ENCODE results near the gene PIAS4.
A peak's percentile ranks its signal among the peaks of the same experiment; 100 is the strongest.

DNA sequence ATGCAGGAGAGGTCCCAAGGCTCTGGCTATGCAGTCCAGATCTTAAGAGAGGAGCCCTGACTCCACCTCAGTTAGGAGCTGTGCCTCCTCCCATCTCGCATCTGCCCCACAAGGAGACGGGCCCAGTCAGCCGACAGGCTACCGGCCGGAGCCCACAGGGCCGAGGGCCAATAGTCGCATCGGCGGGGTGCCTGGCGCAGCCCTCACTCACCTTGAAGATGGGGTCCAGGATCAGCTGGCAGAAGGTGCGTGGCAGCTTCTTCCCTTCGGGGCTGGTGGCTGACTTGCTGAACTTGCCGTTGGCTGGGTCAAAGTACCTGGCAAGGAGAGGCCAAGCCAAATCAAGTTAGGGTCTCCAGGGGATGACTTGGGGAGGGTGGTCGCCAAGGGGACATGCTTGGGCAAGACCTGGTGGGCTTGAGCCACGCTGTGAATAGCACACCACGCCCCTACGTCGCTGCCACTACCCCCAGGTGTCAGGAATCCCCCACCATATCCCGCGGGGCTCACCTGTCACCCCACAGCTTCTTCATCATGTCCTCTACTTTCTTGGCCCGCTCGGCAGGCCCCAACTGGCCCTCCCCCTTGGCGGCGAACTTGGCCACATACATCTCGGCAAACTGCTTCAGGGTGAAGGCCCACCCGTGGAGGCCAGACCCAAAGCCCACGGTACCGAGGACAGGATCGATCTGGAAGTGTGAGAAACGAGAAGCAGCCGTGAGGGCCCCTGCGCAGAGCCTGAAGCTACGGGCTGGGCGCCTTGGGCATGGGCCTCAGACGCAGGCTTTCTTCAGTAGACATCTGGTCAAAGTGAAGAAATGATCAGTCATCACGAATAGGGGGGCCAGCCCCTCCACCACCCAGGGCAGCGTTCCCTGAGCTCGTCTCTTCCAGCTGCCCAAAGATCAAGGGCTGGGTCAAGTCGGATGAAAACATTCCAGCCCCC lies 25.5 kb upstream of the PIAS4 start:
- no peak for TF ChIP-seq CTCF (IDR thresholded peaks at IDR 0.05)
- TF ChIP-seq MXD4 (CRISPR knock-in tag; IDR thresholded peaks at IDR 0.05; ENCODE audit: borderline replicate concordance): no peak
- no peak for TF ChIP-seq TCF7 (CRISPR knock-in tag; IDR thresholded peaks at IDR 0.05; ENCODE audit: low read depth)
- TF ChIP-seq ARID4B (CRISPR knock-in tag; IDR thresholded peaks at IDR 0.05; ENCODE audit: borderline replicate concordance): no peak
- TF ChIP-seq SP1 (CRISPR knock-in tag; conservative IDR thresholded peaks at IDR 0.05): no peak
- 0 out of 2 replicates have a peak, but pooled peaks have one; percentile 37 for TF ChIP-seq KAT7 (CRISPR knock-in tag; IDR thresholded peaks at IDR 0.05; ENCODE audit: borderline replicate concordance)
- no peak for TF ChIP-seq AFF4 (CRISPR knock-in tag; IDR thresholded peaks at IDR 0.05; ENCODE audit: borderline replicate concordance)
- TF ChIP-seq, protein P1, sequence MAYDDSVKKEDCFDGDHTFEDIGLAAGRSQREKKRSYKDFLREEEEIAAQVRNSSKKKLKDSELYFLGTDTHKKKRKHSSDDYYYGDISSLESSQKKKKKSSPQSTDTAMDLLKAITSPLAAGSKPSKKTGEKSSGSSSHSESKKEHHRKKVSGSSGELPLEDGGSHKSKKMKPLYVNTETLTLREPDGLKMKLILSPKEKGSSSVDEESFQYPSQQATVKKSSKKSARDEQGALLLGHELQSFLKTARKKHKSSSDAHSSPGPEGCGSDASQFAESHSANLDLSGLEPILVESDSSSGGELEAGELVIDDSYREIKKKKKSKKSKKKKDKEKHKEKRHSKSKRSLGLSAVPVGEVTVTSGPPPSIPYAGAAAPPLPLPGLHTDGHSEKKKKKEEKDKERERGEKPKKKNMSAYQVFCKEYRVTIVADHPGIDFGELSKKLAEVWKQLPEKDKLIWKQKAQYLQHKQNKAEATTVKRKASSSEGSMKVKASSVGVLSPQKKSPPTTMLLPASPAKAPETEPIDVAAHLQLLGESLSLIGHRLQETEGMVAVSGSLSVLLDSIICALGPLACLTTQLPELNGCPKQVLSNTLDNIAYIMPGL (CRISPR knock-in tag; IDR thresholded peaks at IDR 0.05): no peak
- no peak for TF ChIP-seq JUN (CRISPR knock-in tag; IDR thresholded peaks at IDR 0.05)
- no peak for TF ChIP-seq E2F5 (CRISPR knock-in tag; IDR thresholded peaks at IDR 0.05)
- TF ChIP-seq MLX (CRISPR knock-in tag; IDR thresholded peaks at IDR 0.05): no peak
- no peak for TF ChIP-seq CREB1 (CRISPR knock-in tag; IDR thresholded peaks at IDR 0.05)
- TF ChIP-seq RELA (CRISPR knock-in tag; IDR thresholded peaks at IDR 0.05; ENCODE audit: borderline replicate concordance): no peak
- TF ChIP-seq GTF2I (CRISPR knock-in tag; conservative IDR thresholded peaks at IDR 0.05): no peak

Measured in WTC11 (cell line).